Stomach (tissue), 4 donors: ENCODE results near the gene ADCY5.

ENCODE experiments used
- POLR2A ChIP-seq, 4 donors: fragments of 450-650 bp; IDR thresholded peaks; one replicate each; pipeline ENCODE4 v1.6.1; 2016; ENCODE audit warnings: antibody characterized with exemption in 4 of 4, control low read depth in 2 of 4, mild to moderate bottlenecking in 1 of 4, moderate library complexity in 1 of 4
- TF ChIP-seq, protein P1 (sequence below), 7 experiments: fragments of 450-650 bp in 4 of 7; fragments of 200-600 bp in 3 of 7; sonication (generic) in 3 of 7; IDR thresholded peaks; one replicate each; pipeline ENCODE4 v1.5.1; 2016 to 2019; ENCODE audit warnings: antibody characterized with exemption in 7 of 7, control low read depth in 2 of 7, mild to moderate bottlenecking in 1 of 7

DNA sequence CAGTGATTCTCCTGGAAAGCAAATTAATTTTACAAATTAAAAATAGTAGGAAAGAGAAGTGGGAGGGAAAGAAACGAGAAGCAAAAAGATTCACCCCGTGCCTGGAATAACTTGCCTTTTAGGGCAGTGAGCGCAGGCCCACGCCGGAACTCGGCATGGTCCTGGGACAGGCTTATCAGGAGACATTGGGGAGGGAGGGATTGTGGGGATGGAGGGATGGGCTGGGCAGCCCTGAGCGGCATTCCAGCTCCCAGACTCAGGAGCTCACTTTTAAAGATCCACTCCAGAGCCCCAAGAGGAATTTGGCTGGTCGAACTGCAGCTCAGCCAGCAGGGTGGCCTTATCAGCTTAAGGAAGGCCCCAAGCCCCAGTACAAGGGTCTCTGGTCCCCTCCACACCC, 117.9 kb downstream of the ADCY5 start:
- TF ChIP-seq, protein P1, sequence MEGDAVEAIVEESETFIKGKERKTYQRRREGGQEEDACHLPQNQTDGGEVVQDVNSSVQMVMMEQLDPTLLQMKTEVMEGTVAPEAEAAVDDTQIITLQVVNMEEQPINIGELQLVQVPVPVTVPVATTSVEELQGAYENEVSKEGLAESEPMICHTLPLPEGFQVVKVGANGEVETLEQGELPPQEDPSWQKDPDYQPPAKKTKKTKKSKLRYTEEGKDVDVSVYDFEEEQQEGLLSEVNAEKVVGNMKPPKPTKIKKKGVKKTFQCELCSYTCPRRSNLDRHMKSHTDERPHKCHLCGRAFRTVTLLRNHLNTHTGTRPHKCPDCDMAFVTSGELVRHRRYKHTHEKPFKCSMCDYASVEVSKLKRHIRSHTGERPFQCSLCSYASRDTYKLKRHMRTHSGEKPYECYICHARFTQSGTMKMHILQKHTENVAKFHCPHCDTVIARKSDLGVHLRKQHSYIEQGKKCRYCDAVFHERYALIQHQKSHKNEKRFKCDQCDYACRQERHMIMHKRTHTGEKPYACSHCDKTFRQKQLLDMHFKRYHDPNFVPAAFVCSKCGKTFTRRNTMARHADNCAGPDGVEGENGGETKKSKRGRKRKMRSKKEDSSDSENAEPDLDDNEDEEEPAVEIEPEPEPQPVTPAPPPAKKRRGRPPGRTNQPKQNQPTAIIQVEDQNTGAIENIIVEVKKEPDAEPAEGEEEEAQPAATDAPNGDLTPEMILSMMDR (IDR thresholded peaks at IDR 0.05) = no peak
- TF ChIP-seq POLR2A (IDR thresholded peaks at IDR 0.05) = no peak
